Measurements from ENCODE around the gene SKIC8.

DNA sequence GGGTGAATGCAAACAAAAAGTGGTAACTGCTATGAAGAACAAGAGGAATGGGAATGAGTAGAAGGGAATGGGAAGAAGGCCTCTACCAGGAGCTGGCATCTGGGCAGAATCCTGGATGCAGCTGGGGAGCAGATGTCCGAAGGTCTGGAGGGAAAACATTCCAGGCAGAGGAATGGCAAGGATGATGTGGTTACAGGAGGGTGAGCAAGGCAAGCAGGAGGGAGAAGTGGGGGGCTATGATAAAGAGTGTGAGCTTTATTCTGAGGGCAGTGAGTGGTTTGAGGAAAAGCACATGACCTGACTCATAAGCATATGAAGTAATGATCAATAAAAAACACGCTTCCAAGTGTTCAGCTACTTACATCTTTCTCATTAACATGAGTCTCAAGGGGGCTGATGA lies 17.1 kb downstream of the SKIC8 start:
- TF ChIP-seq, protein P1, sequence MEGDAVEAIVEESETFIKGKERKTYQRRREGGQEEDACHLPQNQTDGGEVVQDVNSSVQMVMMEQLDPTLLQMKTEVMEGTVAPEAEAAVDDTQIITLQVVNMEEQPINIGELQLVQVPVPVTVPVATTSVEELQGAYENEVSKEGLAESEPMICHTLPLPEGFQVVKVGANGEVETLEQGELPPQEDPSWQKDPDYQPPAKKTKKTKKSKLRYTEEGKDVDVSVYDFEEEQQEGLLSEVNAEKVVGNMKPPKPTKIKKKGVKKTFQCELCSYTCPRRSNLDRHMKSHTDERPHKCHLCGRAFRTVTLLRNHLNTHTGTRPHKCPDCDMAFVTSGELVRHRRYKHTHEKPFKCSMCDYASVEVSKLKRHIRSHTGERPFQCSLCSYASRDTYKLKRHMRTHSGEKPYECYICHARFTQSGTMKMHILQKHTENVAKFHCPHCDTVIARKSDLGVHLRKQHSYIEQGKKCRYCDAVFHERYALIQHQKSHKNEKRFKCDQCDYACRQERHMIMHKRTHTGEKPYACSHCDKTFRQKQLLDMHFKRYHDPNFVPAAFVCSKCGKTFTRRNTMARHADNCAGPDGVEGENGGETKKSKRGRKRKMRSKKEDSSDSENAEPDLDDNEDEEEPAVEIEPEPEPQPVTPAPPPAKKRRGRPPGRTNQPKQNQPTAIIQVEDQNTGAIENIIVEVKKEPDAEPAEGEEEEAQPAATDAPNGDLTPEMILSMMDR (conservative IDR thresholded peaks at IDR 0.05): no peak
- TF ChIP-seq EZH2 (IDR thresholded peaks at IDR 0.05; ENCODE audit: low read depth): no peak
